GM12878 (cell line): ENCODE measurements around the gene PID1. TPM values are rescaled to one million over a fixed set of nuclear protein-coding genes. Genes with fewer than 3 reads are reported as not detected.

Experiments used
- ATAC-seq: fragments of 200-7000 bp; cut with Tn5 transposase; 3 replicates; pipeline ENCODE4 v1.9.1; 2020; ENCODE audit warnings: mild to moderate bottlenecking, moderate library complexity
- BruUV-seq: library from RNA; stranded (reverse); fragments of 400-500 nt; replicated peaks from 2 replicates; lab custom pipeline; 2021; lab: Mats Ljungman, UMichigan
- CTCF ChIA-PET: fragments of 300-600 bp; sonication (Branson Sonifier 250); formaldehyde crosslinking; extraction: SDS; loops from one replicate; lab custom pipeline; 2021; ENCODE audit warnings: inconsistent platforms; lab: Yijun Ruan, JAX
- POLR2A ChIA-PET: fragments of 350-600 bp; formaldehyde crosslinking; extraction: SDS; loops from one replicate; lab custom pipeline; 2021; ENCODE audit warnings: inconsistent platforms; lab: Charles Lee
- RAD21 ChIA-PET: fragments of 300-600 bp; sonication (Branson Sonifier 250); formaldehyde crosslinking; loops from one replicate; lab custom pipeline; 2023; ENCODE audit warnings: antibody characterized with exemption; ENCODE audit not compliant: unreplicated experiment; lab: Charles Lee
- SMC1A ChIA-PET: fragments of 300-600 bp; sonication (Branson Sonifier 250); formaldehyde crosslinking; loops from one replicate; lab custom pipeline; 2023; ENCODE audit not compliant: unreplicated experiment, uncharacterized antibody; lab: Charles Lee
- DNase-seq: peaks from one replicate; pipeline ENCODE4 v3.0.0-alpha.2; 2011; ENCODE audit warnings: low read depth, low spot score
- FAIRE-seq: peaks from 3 replicates; lab custom pipeline; 2011; peaks lifted over from hg19 to GRCh38; lab: Jason Lieb, UNC
- H2AFZ ChIP-seq: 2 replicates; pipeline ENCODE4 v1.6.0; 2011; ENCODE audit warnings: low read depth, low read length, control low read depth; ENCODE audit not compliant: control insufficient read depth
- H3K27ac ChIP-seq: 2 replicates; pipeline ENCODE4 v1.5.1; 2011; ENCODE audit warnings: control low read depth; ENCODE audit not compliant: control insufficient read depth, insufficient read depth
- H3K27me3 ChIP-seq, 2 experiments: replicated peaks in 1 of 2; 2 replicates each; pipeline versions ENCODE4 v1.6.0 to v1.6.1; 2011; ENCODE audit warnings: low read length in 1 of 2; ENCODE audit not compliant: control insufficient read depth in 2 of 2, insufficient read depth in 2 of 2
- H3K36me3 ChIP-seq, 2 experiments: 2 replicates each; pipeline ENCODE4 v1.5.1; 2011; ENCODE audit warnings: low read length in 1 of 2; ENCODE audit not compliant: control insufficient read depth in 2 of 2, insufficient read depth in 2 of 2
- H3K4me1 ChIP-seq: 2 replicates; pipeline ENCODE4 v1.6.1; 2011; ENCODE audit warnings: mild to moderate bottlenecking, low read length, moderate library complexity, mixed read lengths; ENCODE audit not compliant: control insufficient read depth, insufficient read depth
- H3K4me2 ChIP-seq: 2 replicates; pipeline ENCODE4 v1.6.0; 2011; ENCODE audit warnings: control low read depth; ENCODE audit not compliant: control insufficient read depth, insufficient read depth
- H3K4me3 ChIP-seq: fragments of 200-600 bp; sonication (generic); 2 replicates; pipeline ENCODE4 v1.5.1; 2016
- H3K79me2 ChIP-seq: 2 replicates; pipeline ENCODE4 v1.6.0; 2011; ENCODE audit warnings: low read length; ENCODE audit not compliant: control insufficient read depth, insufficient read depth
- H3K9ac ChIP-seq: 2 replicates; pipeline ENCODE4 v1.8.0; 2011; ENCODE audit warnings: low read length, control low read depth, mixed read lengths; ENCODE audit not compliant: control insufficient read depth, insufficient read depth
- H3K9me3 ChIP-seq: replicated peaks from 3 replicates; pipeline ENCODE4 v1.5.1; 2011; ENCODE audit warnings: mild to moderate bottlenecking, low read length; ENCODE audit not compliant: control insufficient read depth, insufficient read depth
- H4K20me1 ChIP-seq: 2 replicates; pipeline ENCODE4 v1.6.0; 2011; ENCODE audit not compliant: control insufficient read depth, insufficient read depth
- ATF3 ChIP-seq: IDR thresholded peaks from 2 replicates; pipeline ENCODE4 v1.6.1; 2011; ENCODE audit warnings: low read depth, mild to moderate bottlenecking, low read length, moderate library complexity, borderline replicate concordance; ENCODE audit errors: extremely low read depth
- CREB1 ChIP-seq: IDR thresholded peaks from 2 replicates; pipeline ENCODE4 v1.6.1; 2012; ENCODE audit warnings: low read depth, mild to moderate bottlenecking, inconsistent platforms
- EED ChIP-seq: sonication (generic); IDR thresholded peaks from 2 replicates; pipeline ENCODE4 v1.6.1; 2016; ENCODE audit warnings: antibody characterized with exemption, low read depth
- IKZF2 ChIP-seq, 2 experiments: fragments of 450-650 bp; IDR thresholded peaks; 2 replicates each; pipeline ENCODE4 v1.6.1; 2017; ENCODE audit warnings: mild to moderate bottlenecking in 2 of 2, moderate library complexity in 2 of 2
- JUNB ChIP-seq: IDR thresholded peaks from 2 replicates; pipeline ENCODE4 v1.6.1; 2016; ENCODE audit warnings: antibody characterized with exemption, mild to moderate bottlenecking
- KLF5 ChIP-seq: fragments of 450-650 bp; IDR thresholded peaks from 2 replicates; pipeline ENCODE4 v1.6.1; 2014; ENCODE audit warnings: mild to moderate bottlenecking; ENCODE audit not compliant: partially characterized antibody
- NFXL1 ChIP-seq: fragments of 450-650 bp; IDR thresholded peaks from 2 replicates; pipeline ENCODE4 v1.6.1; 2017; ENCODE audit warnings: antibody characterized with exemption, mild to moderate bottlenecking, borderline replicate concordance
- NFYA ChIP-seq: IDR thresholded peaks from 2 replicates; pipeline ENCODE4 v1.6.1; 2011; ENCODE audit warnings: low read depth, mild to moderate bottlenecking, low read length, improper control_type of control experiment, borderline replicate concordance
- NRF1 ChIP-seq: conservative IDR thresholded peaks from 2 replicates; pipeline ENCODE4 v1.6.1; 2011; ENCODE audit warnings: mild to moderate bottlenecking, low read depth, low read length, improper control_type of control experiment
- RAD51 ChIP-seq: fragments of 450-650 bp; IDR thresholded peaks from 2 replicates; pipeline ENCODE4 v1.6.1; 2016; ENCODE audit warnings: moderate library complexity, mild to moderate bottlenecking, inconsistent platforms
- SIN3A ChIP-seq: IDR thresholded peaks from 2 replicates; pipeline ENCODE4 v1.6.1; 2012; ENCODE audit warnings: low read depth, low read length, improper control_type of control experiment
- SMARCA5 ChIP-seq: fragments of 450-650 bp; IDR thresholded peaks from 2 replicates; pipeline ENCODE4 v1.6.1; 2017; ENCODE audit warnings: mild to moderate bottlenecking
- SMC3 ChIP-seq: IDR thresholded peaks from 2 replicates; pipeline ENCODE4 v1.6.1; 2011; ENCODE audit warnings: low read length, improper control_type of control experiment, borderline replicate concordance
- SREBF2 ChIP-seq: IDR thresholded peaks from 2 replicates; pipeline ENCODE4 v1.6.1; 2012; ENCODE audit warnings: mild to moderate bottlenecking, low read length
- TAF1 ChIP-seq: IDR thresholded peaks from 2 replicates; pipeline ENCODE4 v1.6.1; 2011; ENCODE audit warnings: mild to moderate bottlenecking, low read depth, low read length, borderline replicate concordance
- ZNF217 ChIP-seq: fragments of 450-650 bp; IDR thresholded peaks from 2 replicates; pipeline ENCODE4 v1.6.1; 2017; ENCODE audit warnings: antibody characterized with exemption, mild to moderate bottlenecking
- ZNF384 ChIP-seq: IDR thresholded peaks from 2 replicates; pipeline ENCODE4 v1.6.1; 2012; ENCODE audit warnings: low read depth, mild to moderate bottlenecking, low read length, improper control_type of control experiment, borderline replicate concordance
- WGBS: methylation state at CpG from one replicate; pipeline ENCODE4 v1.1.6; 2016; ENCODE audit warnings: low lambda C conversion rate; ENCODE audit not compliant: insufficient replicate concordance, insufficient coverage; ENCODE audit errors: missing lambda C conversion rate; 5-methylcytosine and 5-hydroxymethylcytosine counted together
- in situ Hi-C: fragments of 300-500 bp; cut with MboI; formaldehyde crosslinking; loops from 9 replicates; pipeline ENCODE4 v1.14.3; 2018; ENCODE audit warnings: mixed read lengths
- intact Hi-C: fragments of 100-400 bp; cut with micrococcal nuclease; formaldehyde crosslinking; loops from one replicate; pipeline ENCODE4 v1.14.2; 2022; ENCODE audit not compliant: unreplicated experiment
- polyA plus RNA-seq, 11 experiments: library from polyadenylated mRNA; depleted of rRNA in 4 of 11; unstranded in 6 of 11; stranded (reverse) in 5 of 11; fragments of >200 nt; fragmentation: Nextera tagmentation in 4 of 11; fragmentation: Illumina TruSeq in 1 of 11; extraction: Ambion mirVana in 4 of 11; extraction: Trizol in 1 of 11; gene quantifications; 1 replicate in 1 of 11; 2 replicates in 10 of 11; pipeline versions ENCODE4 v1.2.1 to v1.2.3, GENCODE V29; 2011 to 2016; ENCODE audit warnings: inconsistent platforms in 2 of 11, missing spikeins in 2 of 11, low read depth in 1 of 11
- total RNA-seq, 4 experiments: library from RNA; depleted of rRNA in 3 of 4; stranded (reverse); fragments of >200 nt in 3 of 4; fragmentation: Illumina TruSeq in 1 of 4; extraction: Trizol in 1 of 4; gene quantifications; 2 replicates each; pipeline versions ENCODE4 v1.2.1 to v1.2.3, GENCODE V29; 2013 to 2021
- TF ChIP-seq, protein P1 (sequence below): fragments of 450-650 bp; IDR thresholded peaks from 2 replicates; pipeline ENCODE4 v1.6.1; 2018; ENCODE audit warnings: mild to moderate bottlenecking, low read depth, moderate library complexity; ENCODE audit not compliant: partially characterized antibody
- TF ChIP-seq, protein P2 (sequence below): fragments of 150-350 bp; IDR thresholded peaks from 2 replicates; pipeline ENCODE4 v1.6.1; 2014; ENCODE audit warnings: mild to moderate bottlenecking, low read depth, low read length
- TF ChIP-seq, protein P3 (sequence below): IDR thresholded peaks from 2 replicates; pipeline ENCODE4 v1.6.1; 2011; ENCODE audit warnings: borderline replicate concordance, low read depth, mild to moderate bottlenecking, moderate library complexity, low read length; ENCODE audit not compliant: insufficient read depth, poor library complexity, severe bottlenecking

PID1 gene
- total and polyA plus RNA-seq, 10 of the 15 experiments (the other 5 are each of a cell fraction or from before 2014, with no cell fraction given): not detected

GRCh38 chr2:229059331-229060033 lies 211.6 kb downstream of the PID1 start:
- TF ChIP-seq NFXL1 (no peak), SMARCA5 (no peak), ZNF384 (no peak), IKZF2 (IDR thresholded peaks at IDR 0.05) (no peak), CREB1 (no peak), ZNF217 (no peak), NRF1 (no peak), EED (no peak), RAD51 (no peak), NFYA (no peak), SREBF2 (no peak), TAF1 (no peak), SIN3A (no peak), SMC3 (no peak), ATF3 (no peak), JUNB (no peak), KLF5 (no peak)
- TF ChIP-seq, protein P1, sequence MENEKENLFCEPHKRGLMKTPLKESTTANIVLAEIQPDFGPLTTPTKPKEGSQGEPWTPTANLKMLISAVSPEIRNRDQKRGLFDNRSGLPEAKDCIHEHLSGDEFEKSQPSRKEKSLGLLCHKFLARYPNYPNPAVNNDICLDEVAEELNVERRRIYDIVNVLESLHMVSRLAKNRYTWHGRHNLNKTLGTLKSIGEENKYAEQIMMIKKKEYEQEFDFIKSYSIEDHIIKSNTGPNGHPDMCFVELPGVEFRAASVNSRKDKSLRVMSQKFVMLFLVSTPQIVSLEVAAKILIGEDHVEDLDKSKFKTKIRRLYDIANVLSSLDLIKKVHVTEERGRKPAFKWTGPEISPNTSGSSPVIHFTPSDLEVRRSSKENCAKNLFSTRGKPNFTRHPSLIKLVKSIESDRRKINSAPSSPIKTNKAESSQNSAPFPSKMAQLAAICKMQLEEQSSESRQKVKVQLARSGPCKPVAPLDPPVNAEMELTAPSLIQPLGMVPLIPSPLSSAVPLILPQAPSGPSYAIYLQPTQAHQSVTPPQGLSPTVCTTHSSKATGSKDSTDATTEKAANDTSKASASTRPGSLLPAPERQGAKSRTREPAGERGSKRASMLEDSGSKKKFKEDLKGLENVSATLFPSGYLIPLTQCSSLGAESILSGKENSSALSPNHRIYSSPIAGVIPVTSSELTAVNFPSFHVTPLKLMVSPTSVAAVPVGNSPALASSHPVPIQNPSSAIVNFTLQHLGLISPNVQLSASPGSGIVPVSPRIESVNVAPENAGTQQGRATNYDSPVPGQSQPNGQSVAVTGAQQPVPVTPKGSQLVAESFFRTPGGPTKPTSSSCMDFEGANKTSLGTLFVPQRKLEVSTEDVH: no peak
- TF ChIP-seq, protein P2, sequence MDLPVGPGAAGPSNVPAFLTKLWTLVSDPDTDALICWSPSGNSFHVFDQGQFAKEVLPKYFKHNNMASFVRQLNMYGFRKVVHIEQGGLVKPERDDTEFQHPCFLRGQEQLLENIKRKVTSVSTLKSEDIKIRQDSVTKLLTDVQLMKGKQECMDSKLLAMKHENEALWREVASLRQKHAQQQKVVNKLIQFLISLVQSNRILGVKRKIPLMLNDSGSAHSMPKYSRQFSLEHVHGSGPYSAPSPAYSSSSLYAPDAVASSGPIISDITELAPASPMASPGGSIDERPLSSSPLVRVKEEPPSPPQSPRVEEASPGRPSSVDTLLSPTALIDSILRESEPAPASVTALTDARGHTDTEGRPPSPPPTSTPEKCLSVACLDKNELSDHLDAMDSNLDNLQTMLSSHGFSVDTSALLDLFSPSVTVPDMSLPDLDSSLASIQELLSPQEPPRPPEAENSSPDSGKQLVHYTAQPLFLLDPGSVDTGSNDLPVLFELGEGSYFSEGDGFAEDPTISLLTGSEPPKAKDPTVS: no peak
- TF ChIP-seq, protein P3, sequence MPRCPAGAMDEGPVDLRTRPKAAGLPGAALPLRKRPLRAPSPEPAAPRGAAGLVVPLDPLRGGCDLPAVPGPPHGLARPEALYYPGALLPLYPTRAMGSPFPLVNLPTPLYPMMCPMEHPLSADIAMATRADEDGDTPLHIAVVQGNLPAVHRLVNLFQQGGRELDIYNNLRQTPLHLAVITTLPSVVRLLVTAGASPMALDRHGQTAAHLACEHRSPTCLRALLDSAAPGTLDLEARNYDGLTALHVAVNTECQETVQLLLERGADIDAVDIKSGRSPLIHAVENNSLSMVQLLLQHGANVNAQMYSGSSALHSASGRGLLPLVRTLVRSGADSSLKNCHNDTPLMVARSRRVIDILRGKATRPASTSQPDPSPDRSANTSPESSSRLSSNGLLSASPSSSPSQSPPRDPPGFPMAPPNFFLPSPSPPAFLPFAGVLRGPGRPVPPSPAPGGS: no peak
- Histone ChIP-seq H4K20me1 (no peaks in the 10 kb centered on the region), H3K9me3 (no peaks in the 10 kb centered on the region), H3K36me3 (no peaks in the 10 kb centered on the region), H3K79me2 (no peaks in the 10 kb centered on the region), H3K4me1 (no peaks in the 10 kb centered on the region), H2AFZ (no peak overlapping the region), H3K27me3 (no peaks in the 10 kb centered on the region), H3K4me3 (no peak overlapping the region), H3K4me2 (no peak overlapping the region), H3K9ac (no peak overlapping the region), H3K27ac (no peak overlapping the region)
- ChIA-PET RAD21 (no interaction called here), CTCF (no interaction called here), SMC1A (no interaction called here), POLR2A (no interaction called here)
- intact Hi-C loops (no loop called here), in situ Hi-C loops (no loop called here)
- DNase-seq (no peak), FAIRE-seq (no peak), ATAC-seq (no peak)
- 38% methylated on average over 3 of the region's 3 CpGs for WGBS
- no TSS peak for BruUV-seq
